GM21717 (cell line): ENCODE data around the gene IQCE.

Experiments
- ATAC-seq: cut with Tn5 transposase; IDR thresholded peaks from one replicate; pipeline ENCODE4 v1.9.1; 2021; ENCODE audit warnings: mild to moderate bottlenecking, moderate library complexity; ENCODE audit not compliant: unreplicated experiment

Gene IQCE

GRCh38 chr7:2631946-2632732 is 73.4 kb downstream of the IQCE start, which contains the start of gene TTYH3:
TSS of gene TTYH3 (plus strand) at chr7:2631986. CDS start at chr7:2632156, 170 bp downstream.
- ATAC-seq = peak; percentile 29

GRCh38 chr7:2632733-2633537 is 74.2 kb downstream of the IQCE start:
- ATAC-seq = no peak

- no peak for ATAC-seq
Observed at GRCh38 chr7:2633538-2634266, 74.9 kb downstream of the IQCE start.

DNA sequence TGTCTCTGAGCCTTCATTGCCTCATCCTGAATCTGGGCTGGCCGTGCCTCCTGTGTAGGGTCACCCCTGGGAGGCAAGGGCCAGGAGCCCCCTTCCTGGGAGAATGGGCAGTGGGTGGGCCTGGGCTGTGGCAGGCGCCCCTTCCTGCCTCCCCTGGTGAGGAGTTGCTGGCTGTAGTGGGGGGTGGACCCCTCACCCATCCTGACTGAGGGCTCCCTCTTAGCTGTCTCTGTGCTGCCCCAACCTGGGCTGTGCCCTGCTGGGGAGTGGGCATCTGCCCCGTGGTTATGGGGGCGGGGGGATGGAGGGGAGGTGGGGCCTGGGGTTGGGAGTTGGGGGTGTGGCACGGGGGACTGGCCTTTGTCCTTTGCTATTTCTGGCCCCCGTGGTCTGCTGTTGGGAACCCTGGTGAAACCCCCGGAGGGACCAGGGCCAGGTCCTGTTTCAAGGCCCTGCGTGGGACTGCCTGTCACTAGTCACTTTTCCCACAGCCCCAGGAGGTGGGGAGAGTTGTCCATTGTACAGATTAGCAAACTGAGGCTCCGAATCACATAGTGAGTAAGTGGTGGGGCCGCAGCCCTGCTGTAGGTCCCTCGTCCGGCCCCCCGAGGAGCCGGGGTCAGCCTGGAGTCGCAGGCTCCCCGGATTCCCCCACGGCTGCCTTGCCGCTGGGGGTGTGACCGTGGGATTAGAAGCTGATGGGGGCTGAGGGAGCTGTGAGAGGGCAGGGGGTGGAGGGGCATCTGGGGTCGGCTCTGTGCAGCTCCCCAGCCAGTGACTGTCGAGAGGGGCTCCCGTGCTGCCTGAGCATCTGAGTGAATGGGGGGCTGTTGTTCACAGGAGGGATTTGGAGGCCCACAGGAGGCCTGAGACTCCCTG is 75.7 kb downstream of the IQCE start:
- no peak for ATAC-seq

GRCh38 chr7:2635148-2635668 is 76.4 kb downstream of the IQCE start:
- ATAC-seq = no peak

DNA sequence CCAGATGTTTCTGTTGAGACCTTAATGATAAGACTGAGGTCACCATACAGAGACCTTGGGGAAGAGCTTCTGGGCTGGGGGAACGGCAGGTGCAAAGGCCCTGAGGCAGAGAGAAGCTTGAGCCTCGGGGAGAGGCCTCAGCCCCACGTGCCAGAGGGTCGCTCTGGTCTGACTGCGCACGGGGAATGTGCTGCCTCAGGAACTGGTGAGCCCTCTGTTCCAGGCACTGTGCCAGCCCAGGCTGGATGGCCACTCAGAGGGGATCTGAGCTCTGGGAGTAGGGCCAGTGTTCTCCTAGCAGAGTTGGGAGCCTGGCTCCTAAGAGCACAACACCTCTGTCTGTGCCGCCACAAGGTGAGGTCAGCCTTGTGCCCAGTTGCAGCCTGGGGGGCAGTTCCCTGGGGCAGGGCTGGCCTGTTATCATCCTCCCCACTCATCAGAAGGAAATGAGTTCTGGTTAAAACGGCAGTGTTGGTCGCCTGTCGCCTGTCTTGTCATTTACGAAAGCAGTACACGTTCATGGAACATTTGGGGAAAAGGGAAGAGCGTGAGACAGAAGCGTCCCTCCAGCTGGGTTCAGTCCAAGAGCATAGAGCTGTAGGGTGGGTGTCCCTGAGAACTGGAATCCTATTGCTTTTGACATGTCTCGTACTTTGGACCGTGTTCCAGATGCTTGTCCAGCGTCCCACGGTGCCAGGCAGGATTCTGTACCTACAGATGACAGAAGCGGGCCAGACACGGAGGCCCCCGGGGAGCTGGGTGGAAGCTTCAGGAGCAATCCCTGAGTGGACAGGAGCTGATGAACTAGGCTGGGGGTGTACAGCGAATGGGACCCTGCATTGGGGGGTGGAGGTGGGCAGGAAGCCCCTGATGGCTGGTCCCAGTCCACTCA is 77.3 kb downstream of the IQCE start:
- no peak for ATAC-seq

GRCh38 chr7:2637066-2637471 is 78.3 kb downstream of the IQCE start:
- ATAC-seq = no peak

DNA sequence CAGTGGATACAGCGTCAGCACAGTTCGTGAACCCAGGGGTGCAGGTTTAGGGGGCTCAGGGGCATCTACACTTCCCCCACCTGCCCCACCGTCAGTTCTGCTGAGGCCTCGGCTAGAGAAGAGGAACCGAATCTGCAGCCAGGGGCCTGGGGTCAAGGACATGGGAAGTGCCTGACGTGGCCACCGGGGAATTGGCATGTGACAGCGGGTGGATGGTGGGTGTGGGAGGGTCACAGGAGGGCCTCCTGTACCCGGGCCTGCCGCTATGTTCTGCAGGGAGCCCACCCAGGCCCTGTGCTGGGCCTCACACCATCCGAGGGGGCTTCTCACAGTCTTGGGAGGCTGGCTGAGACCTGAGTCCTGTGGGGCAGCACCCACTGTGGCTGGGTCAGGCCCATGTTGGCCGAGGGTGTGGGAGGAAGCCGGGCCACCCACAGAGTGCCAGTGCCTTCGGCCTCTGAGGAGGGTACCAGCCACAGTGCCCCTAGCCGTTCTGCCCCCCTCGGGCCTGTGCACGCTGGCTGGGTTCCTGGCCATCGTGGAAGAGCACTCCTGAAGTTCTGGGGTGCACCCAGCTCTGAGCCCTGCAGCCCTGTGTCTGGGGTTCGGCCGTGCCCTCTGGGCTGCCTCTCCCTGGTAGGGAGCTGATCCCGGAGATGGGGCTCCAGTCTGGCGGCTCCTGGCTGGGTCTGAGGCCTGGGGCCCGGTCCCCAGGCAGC is 78.9 kb downstream of the IQCE start:
- no peak for ATAC-seq

DNA sequence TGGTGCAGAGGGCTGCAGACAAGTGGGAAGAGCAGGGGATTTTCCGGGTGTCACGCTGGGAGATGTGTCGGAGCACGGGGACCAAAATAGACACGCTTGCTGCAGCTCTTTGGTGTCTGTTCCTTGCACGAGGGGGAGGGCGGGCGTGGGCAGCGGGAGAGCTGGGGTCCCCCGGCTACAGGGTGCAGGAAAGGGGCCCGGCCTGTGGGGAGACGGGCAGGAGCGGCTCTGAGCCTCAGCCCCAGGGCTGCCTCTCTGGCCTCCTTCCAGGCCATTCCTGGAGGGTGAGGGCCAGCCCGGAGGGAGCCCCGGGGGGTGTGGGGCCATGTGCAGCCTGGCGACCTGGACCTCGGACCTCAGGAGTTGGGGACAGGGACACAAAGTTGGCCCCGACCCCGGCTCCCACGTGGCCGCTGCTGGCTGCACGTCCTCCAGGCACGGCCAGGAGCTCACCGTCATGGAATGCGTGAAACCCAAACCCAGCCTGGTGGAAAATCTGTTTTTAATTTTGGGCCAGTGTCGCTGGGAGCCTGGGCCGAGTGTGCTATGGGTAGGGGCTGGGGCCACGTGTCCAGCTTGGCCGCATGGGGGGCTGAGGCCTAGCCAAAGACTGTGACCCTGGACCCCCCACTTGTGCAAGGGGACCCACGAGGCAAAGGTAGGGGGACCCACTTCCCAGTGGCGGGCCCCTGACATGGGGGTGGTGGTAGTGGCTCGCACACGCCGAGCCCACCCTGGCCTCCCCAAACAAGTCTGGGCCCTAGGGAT is 79.6 kb downstream of the IQCE start:
- no peak for ATAC-seq

- no peak for ATAC-seq
Observed at GRCh38 chr7:2639181-2639681, 80.5 kb downstream of the IQCE start.

DNA sequence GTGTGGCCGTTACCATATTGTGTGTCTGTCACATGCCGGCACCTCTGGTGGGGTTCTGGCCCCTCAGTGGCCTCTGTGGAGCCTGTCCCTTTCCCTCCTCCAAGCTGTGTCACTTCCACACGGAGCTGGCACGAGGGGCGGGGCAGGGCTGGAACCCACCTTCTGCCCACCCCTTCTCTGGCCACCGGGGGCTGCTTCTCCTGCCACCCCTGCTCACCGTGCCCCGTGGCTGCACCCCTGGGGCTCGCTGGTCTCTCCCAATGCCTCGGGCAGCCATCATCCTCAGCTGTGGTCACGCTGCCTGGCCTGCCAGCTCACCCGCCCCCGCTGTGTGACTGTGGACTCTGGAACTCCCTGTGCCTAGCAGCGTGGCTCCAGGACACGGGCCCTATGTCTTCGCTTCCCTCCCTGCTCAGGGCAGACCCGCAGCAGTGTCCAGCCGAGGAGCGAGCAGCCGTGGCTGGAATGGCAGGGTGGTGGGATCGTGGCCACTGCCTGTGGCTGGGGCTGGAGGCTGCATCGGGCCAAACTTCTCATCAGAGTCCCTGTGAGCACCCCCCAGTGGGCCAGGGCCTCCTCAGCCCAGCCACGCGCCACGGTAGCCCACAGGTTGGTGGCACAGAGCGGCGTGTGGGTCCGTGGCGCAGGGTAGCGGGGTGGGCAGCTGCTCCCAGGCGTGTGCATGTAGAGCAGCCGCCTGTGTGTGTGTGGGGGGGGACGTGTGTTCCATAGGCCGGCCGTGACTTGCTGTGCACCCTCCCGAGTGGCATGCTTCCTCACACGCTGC is 81.1 kb downstream of the IQCE start:
- no peak for ATAC-seq

DNA sequence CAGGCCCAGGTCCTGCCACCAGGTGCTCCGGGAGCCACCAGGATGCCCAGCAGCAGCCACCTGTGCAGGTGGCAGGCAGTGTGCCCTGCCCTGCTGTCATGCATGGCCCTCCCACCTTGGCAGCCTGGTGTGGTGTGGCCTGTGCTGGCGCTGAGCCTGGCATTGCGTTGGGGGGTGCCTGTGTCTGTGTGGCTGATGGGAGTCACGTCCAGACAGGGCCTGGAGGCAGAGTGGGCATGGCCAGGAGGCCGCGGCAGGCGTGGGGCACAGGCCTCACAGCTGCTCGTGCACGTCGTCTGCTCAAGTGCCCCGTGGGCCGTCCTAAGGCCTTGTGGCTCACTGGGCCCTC is 81.7 kb downstream of the IQCE start:
- ATAC-seq = no peak

DNA sequence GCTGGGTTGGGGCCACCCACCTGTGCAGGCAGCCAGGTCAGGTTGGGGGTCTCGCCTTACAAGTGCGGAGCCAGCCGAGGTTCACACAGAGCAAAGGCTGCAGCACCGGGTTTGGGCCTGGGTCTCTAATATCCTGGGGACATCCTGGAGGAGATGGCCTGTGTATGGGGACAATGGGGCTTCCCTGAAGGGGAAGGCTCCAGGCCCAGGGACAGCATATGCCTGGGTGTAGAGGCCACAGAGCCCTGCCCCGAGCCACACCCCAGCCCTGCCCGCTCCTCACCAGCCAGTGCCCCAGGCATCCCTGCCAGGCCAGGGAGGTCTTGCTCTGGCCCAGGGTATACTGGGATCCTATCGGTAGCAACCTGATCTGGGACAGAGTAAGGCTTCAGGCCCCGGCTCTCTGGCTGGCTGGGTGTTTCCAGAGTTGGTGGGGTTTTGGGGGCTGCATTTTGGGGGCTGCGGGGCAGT is 82.1 kb downstream of the IQCE start:
- no peak for ATAC-seq

DNA sequence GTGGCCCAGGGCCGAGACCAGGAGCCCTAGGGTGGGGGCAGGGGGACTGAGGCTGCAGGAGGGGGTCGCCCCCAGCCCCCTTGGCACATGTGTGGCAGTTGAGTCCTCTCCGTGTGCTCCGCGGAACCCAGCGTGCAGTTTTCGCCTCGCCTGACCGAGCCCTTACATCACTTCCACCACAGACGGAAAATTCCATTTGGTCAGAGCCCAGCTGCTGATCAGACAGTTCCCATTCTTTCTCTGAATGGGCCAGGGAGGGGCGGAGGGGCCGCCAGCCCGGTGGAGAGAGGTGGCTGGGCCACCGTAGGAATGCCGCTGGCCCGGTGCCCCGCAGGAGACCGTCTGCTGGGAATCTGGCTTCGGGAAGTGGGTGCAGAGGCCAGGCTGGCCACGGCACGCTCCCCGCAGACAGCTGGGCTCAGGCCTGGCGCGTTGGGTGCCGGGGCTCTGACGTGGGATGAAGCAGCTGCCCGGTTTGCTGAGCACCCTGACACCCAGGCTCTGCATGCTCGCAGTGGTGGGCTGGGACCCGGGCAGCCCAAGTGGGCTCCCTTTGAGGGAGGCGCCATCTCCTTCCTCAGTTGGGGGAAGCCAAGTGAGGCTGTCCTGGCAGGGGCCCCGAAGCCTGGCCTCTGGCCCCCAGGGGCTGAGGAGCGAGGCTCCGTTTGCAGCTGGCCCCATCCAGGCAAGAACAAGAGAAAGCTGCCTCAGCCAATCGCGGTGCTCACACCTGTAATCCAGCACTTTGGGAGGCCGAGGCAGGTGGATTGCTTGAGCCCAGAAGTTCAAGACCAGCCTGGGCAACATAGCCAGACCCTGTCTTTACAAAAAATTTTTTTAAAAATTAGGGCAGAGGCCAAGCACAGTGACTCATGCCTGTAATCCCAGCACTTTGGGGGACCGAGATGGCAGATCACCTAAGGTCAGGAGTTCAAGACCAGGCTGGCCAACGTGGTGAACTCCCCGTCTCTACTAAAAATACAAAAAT is 82.9 kb downstream of the IQCE start:
- no peak for ATAC-seq

DNA sequence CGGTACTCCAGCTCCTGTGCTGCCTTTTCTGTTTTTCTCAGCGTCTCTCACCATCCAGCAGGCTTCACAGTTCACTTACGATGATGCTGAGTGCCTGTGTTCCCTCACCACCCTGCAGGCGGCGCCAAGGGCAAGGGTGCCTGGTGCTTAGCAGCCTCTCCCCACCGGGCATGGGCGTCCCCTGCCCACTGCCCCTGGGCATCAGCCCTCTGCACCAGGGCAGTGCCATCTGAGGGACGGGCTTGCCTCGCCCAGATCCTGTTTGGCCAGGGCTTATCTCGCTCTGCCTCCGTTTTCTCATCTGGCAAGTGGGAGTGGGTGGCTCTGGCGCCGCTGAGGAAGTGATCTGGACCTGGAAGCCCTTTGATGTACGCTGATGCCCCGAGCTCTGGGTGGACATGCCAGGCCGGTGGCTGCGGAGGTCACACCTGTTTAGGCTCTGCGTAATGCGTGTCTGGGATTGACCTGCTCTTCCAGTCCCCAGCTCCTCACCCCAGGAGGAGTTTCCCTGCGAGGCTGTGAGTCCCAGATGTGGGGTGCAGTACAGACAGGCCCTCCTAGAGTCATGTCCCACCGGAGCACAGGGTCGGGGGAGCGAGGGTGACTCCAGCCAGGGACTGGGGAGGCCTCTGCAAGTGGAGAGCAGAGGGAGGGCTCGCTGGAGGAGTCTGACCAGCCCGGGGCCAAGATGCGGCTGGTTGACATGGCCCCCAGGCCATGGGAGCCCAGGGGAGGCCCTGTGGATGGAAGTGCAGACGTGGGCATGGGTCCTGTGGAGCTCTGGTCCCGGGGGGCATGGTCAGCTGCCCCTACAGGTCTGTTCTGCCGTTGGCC is 84.8 kb downstream of the IQCE start:
- no peak for ATAC-seq
